GM03348 (cell line): ENCODE data around the gene ATP5F1E.
A peak's percentile ranks its signal among the peaks of the same experiment; 100 is the strongest.
"Not testable (repeated sequence)": the region's sequence is repeated elsewhere in the genome, so short reads cannot be mapped to it uniquely, and the experiment has no call there.

Source experiments
- DNase-seq: peaks from one replicate; pipeline ENCODE4 v3.0.0; 2012; ENCODE audit warnings: low spot score

The ATP5F1E gene

DNA sequence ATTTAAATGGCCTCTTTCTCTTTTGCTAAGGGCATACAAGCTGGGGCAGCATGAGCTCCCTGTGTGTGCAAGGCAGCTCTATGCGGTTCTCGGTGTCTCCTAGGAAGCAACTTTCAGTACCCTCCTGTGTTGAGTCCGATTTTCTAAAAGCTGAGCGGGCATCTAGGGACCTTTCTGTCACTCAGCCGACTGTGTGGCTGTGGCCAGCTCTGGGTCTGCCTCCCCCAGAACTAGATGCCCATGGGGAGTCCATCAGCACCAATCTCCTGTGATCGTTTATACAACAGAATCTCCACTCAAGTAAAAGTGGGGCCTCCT is 43.6 kb downstream of the ATP5F1E start:
- no peak for DNase-seq

DNA sequence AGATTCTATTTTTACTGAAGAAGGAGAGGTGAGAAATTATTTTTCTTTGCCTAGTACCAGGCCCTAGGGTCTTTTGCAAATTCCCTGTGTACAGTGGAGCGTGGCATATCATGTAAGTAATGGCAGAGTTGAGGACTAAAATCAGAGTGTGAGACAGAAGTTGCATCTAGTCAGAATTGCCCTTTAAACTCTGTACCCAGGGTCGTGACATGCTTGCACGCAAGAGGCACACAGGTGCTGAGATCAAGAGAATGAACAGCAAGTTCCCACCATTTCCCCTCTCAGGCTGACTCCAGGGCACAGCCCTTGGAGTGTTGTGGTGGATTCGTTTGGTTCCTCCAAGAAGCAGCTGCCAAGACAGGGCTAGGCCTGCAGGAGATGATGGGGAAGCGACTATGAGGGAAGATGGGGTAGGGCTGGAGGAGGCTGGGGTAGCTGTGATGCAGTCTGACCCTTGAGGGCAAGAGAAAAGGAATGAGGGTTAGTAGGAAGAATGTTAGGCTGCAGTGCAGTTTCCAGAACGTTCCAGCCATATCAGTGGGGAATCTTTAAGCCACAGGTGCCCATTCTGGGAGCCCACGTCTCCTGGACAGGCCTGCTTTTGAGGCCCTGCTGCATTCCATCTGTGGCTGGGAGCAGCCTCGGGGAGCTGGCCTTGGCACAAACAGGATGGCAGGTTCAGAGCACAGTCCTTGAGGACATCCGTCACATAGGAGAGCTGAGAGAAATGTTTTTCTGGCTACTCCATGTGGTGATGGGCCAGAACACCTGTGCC is 44.2 kb downstream of the ATP5F1E start:
- no peak for DNase-seq

DNA sequence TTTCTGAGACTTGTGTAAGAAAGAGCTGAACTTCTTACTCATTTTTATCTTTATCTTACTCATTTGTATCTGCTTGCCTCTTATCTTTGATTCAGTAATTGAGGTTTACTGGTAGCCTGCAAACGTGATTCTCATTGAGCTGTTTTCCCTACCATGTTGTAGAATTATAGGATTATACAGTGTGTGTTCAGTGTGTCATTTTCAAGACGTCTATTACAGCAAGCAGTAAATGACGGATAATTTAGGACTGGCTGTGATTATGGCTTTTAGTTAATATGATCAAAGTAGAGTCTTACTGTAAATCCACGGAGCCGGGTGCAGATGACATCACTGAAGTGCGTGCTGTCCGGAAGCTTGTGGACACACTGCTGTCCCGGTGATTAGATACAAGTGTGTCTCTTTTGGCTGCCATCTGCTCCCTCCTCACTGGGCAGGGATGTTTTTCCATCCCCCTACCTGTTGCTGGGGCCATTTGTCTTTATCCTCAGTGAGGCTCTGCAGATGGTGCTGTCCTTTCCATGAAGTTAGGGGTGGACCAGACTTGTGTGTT is 45.1 kb downstream of the ATP5F1E start:
- DNase-seq: no peak

DNA sequence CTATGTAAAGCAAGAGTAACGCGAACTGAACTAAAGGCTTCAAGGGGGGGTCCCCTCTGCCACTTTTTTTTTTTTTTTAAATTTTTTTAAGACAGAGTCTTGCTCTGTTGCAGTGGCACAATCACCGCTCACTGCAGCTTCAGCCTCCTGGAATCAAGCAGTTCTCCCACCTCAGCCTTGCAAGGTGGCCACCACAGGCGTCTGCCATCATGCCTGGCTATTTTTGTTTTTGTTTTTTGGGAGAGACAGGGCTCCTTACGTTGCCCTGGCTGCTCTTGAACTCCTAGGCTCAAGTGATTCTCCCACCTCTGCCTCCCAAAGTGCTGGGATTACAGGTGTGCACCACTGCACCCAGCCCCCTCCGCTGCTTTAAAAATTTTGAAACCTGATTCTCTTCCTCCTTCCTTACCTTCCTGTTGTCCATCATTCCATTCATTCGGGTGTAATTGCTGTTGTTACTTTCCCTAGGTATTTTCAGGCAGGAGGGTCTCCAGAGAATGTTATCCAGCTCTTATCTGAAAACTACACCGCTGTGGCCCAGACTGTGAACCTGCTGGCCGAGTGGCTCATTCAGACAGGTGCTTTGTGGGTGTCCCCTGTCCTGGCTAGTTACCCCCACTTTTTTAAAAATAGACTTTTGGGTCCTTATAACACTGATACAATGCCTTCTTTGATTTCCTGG is 45.7 kb downstream of the ATP5F1E start:
- DNase-seq: no peak

DNA sequence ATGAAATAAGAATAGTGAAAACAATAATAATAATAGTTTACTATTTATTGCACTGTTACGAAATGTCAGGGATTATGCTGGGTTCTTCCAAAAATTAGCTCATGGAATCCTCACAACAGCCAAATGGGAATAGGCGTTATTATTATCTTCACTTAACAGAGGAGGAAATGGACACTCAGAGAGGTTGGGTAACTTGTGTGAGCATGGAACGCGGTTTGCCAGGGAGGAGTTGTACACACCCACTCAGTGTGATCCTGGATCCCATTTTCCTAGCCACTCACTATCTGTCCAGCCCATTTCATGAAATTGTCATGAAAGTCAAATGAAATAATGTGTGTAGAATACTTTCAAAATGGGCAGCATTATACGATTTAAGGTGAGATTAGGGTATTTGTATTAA is 46.5 kb downstream of the ATP5F1E start:
- DNase-seq: no peak

DNA sequence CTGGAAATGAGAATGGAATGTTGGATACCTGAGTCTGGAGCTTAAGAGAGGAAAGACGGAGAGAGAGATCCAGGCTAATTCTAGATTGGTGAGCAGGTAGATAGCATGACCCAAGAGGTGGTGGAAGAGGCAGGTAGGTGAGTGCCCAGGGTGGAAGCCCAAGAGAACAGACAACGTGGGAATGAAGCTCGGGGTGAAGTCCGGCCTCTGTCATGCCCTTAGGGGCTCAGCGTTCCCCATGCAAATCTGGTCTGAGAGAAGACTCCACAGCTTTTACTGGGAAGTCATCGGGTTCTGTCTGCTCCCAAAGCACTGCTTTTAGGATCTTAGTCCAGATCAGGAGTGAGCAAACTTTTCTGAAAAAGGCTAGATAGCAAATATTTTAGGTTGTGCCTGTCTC is 47.4 kb downstream of the ATP5F1E start:
- no peak for DNase-seq

DNA sequence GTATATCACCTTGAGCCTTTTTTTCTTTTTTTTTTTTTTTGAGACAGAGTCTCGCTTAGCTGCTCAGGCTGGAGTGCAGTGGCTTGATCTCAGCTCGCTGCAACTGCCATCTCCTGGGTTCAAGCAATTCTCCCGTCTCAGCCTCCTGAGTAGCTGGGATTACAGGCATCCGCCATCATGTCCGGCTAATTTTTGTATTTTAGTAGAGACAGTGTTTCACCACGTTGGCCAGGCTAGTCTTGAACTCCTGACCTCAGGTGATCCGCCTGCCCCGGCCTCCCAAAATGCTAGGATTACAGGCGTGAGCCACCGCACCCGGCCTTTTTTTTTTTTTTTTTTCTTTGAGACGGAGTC is 49.0 kb downstream of the ATP5F1E start:
- not testable (repeated sequence) for DNase-seq

DNA sequence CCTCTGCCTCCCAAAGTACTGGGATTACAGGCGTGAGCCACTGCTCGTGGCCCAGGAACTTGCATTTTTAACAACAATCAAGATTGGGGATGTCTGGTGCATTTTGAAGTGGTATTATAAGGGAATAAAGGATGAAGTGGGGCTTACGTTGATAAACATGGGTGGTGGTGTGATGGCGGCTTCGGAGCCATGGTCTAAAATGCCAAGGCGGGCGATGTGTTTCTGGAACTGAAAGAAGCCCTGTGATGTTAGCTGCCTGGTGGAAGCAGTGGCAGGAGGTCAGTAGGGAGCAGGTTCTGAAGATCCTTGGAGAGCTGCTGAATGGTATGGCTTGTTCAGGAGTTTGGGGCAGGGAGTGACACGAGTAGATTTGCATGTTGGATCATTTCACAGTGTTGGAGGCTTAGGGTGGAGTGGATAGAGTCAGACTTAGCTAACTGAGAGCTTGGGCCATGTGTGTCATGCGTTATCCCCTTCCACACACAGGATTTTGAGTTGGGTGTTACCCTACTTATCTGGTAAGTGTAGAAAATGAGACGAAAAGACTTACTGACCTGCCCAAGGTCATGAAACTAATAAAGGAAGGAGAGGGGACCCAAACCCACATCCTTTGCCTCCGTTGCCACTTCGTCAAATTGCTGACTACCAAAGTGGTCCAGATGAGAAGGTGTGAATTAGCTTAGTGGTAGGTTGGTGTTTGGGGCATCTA is 49.6 kb downstream of the ATP5F1E start:
- no peak for DNase-seq

DNA sequence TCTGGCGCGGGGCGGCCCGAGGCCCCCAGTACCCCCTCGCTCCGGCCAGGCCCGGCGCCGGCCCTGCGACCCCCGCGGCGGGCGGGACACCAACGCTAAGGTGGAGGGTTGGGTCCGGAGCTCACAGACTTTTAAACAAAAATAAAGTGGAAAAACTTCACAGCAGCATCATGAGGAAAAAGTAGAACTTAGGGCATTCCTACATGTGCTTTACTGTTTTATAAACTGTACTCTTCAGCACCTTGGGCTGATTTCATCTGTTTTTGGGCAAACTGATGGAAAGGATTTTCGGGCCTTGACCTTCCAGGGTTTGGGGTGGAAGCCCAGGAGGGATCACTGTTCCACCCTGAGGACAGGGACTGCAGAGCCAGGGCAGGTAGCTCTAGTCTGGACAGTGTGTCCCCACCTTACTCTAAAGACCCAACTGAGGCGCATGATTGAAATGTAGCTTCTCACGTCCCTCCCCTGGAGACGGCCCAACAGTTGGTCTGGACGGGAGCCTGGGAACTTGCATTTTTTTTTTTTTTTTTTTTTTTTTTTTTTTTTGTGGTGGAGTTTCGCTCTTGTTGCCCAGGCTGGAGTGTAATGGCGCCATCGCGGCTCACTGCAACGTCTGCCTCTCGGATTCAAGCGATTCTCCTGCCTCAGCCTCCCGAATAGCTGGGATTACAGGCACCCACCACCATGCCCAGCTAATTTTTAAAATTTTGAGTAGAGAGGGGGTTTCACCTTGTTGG is 50.3 kb downstream of the ATP5F1E start:
- DNase-seq: peak; percentile 27

DNA sequence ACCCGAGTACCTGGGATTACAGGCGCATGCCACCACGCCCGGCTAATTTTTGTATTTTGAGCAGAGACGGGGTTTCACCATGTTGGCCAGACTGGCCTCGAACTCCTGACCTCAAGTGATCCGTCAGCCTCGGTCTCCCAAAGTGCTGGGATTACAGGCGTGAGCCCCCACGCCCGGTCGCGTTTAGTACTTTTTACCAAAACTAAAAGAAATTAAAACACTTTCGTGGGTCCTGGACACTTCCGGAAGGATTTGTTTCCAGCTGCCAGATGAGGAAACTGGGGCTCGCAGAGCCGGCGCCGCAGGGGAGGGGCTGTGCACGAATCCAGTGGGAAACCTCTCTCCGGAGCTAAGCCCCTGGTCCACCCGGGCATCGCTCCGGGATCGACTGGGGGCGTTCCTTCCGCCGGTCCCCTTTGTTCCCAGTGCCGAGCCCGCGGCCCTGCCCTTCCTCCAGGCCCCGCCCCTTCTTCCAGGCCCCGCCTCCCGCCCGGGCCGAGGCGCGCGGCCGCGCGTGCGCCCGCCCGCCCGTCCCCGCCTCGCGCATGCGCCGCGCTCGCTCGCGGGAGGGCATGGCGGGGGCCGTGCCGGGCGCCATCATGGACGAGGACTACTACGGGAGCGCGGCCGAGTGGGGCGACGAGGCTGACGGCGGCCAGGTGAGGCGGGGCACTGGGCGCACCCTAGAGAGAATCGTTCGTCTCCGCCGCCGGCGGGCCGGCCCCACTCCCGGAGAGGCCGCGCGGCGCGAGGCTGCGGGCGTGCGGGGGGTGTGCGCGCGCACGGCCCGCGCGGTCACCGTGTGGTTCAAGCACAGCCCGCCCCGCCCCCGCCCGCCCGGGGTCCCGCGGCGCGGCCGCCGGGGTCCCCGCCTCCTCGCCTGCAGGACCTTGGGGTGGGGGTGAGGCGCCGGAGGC is 51.2 kb downstream of the ATP5F1E start, which contains the start of gene NELFCD:
Gene NELFCD (plus strand): TSS at position 546 of the 917 bp plus-strand sequence. CDS start 54 bp downstream, at position 600.
- DNase-seq: peak; percentile 100

DNA sequence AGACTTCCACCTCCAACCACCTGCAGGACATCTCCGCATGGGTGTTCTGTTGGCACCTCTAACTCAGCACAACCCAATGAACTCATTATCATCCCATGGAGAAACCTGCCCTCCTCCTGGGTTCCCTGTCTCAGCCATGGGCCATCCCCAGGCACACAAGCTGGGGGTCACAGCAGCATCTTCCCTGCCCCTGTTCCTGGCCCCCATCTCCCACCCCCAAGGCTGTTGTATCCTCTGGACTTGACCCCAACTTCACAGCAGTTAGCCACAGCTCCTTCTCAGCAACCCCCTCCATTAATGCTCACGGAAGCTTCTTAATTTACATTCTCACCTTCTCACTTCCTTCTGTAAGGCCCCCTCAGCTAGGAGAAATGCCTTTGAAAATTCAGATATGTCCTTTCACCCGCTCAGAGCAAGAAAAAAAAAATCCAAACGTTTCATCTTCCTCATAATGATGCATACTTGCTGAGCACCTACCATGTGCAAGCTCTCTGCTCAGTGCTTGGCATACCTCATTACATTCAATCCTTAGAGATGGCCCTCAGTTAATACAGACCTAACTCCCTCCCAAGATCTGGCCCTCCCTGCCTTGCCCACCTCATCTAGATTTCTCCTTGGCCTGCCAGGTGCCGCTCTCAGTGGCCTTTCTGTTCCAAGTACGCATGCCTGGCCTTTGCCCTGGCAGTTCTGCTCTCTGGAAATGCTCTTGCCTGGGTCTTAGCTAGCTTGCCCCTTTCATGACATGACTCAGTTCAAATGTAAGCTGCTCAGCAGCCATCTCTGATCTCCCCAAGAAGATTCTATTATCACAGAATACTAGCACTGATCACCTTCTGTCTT is 53.6 kb downstream of the ATP5F1E start:
- DNase-seq: no peak

DNA sequence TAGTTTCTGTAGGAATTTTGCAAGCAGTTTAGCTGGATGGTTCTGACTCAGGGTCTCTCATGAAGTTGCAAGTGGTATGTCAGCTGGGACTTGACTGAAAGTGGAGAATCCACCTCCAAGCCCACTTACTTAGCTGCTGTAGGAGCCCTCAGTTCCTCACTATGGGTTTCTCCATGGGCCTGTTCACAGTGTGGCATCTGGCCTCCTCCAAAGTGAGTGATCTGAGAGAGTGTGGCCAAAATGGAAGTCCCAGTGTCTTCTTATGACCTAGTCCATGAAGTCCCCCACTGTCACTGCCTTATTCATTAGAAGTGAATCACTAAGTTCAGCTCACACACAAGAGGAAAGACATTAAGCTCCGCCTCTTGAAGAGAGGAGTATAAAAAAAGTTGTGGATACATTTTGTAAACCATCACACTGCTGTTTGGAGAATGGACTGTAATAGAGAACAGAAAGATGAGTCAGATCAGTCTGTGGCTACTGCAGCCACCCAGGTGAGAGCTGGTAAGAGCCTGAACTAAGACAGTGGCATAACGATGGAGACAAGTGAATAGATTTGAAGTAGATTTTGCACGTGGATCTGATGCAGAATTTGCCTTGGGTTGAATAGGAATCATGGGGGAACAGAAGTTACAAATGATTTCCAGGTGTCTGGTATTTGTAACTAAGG is 55.9 kb downstream of the ATP5F1E start:
- no peak for DNase-seq
